HG03025 (cell line): ENCODE measurements around the gene ANKRD30B.
"Not testable (repeated sequence)": the region's sequence is repeated elsewhere in the genome, so short reads cannot be mapped to it uniquely, and the experiment has no call there.

Experiments used
- ATAC-seq: cut with Tn5 transposase; IDR thresholded peaks from one replicate; pipeline ENCODE4 v1.9.1; 2021; ENCODE audit warnings: mild to moderate bottlenecking, moderate library complexity; ENCODE audit not compliant: unreplicated experiment, low FRiP score

The ANKRD30B gene

GRCh38 chr18:14747513-14748474 is at the start of gene ANKRD30B:
Gene ANKRD30B, plus strand, starts transcription at chr18:14748172. Its CDS starts 248 bp downstream, at chr18:14748420.
- ATAC-seq, result no peak

GRCh38 chr18:14701286-14702040 is 46.5 kb upstream of the ANKRD30B start:
- ATAC-seq, result not testable (repeated sequence)

GRCh38 chr18:14709761-14710160 is 38.2 kb upstream of the ANKRD30B start:
- not testable (repeated sequence) for ATAC-seq

GRCh38 chr18:14721569-14721968 is 26.4 kb upstream of the ANKRD30B start:
- not testable (repeated sequence) for ATAC-seq

GRCh38 chr18:14739056-14739455 is 8.9 kb upstream of the ANKRD30B start:
- not testable (repeated sequence) for ATAC-seq

GRCh38 chr18:14746897-14747296 is 1.1 kb upstream of the ANKRD30B start:
- no peak for ATAC-seq

- no peak for ATAC-seq
Observed at GRCh38 chr18:14748496-14748895, 524 bp downstream of the ANKRD30B start.

GRCh38 chr18:14763566-14763965 is 15.6 kb downstream of the ANKRD30B start:
- ATAC-seq, result not testable (repeated sequence)

GRCh38 chr18:14767474-14767873 is 19.5 kb downstream of the ANKRD30B start:
- no peak for ATAC-seq

GRCh38 chr18:14768241-14768640 is 20.3 kb downstream of the ANKRD30B start:
- no peak for ATAC-seq

- ATAC-seq, result no peak
Observed at GRCh38 chr18:14769381-14769780, 21.4 kb downstream of the ANKRD30B start.

GRCh38 chr18:14776801-14777200 is 28.8 kb downstream of the ANKRD30B start:
- no peak for ATAC-seq

- ATAC-seq, result no peak
Observed at GRCh38 chr18:14781671-14782070, 33.7 kb downstream of the ANKRD30B start.

GRCh38 chr18:14784133-14784532 is 36.2 kb downstream of the ANKRD30B start:
- no peak for ATAC-seq

- ATAC-seq, result not testable (repeated sequence)
Observed at GRCh38 chr18:14796876-14797275, 48.9 kb downstream of the ANKRD30B start.

GRCh38 chr18:14797969-14798764 is 50.2 kb downstream of the ANKRD30B start:
- ATAC-seq, result not testable (repeated sequence)

GRCh38 chr18:14811081-14811480 is 63.1 kb downstream of the ANKRD30B start:
- ATAC-seq, result not testable (repeated sequence)

GRCh38 chr18:14826972-14827632 is 79.1 kb downstream of the ANKRD30B start:
- not testable (repeated sequence) for ATAC-seq

- ATAC-seq, result not testable (repeated sequence)
Observed at GRCh38 chr18:14841607-14842006, 93.6 kb downstream of the ANKRD30B start.

- not testable (repeated sequence) for ATAC-seq
Observed at GRCh38 chr18:14851533-14851932, 103.6 kb downstream of the ANKRD30B start.
